Epithelial cell of esophagus (primary cell): ENCODE results near the gene TP63.

Source experiments
- DNase-seq: peaks from one replicate; pipeline ENCODE4 v3.0.0; 2010; ENCODE audit warnings: low read depth
- H3K4me3 ChIP-seq: 2 replicates; pipeline ENCODE4 v1.5.1; 2011; ENCODE audit warnings: mild to moderate bottlenecking, low read length, control low read depth
- CTCF ChIP-seq: IDR thresholded peaks from 2 replicates; pipeline ENCODE4 v1.5.1; 2011; ENCODE audit warnings: low read depth, mild to moderate bottlenecking, low read length, control low read depth, inconsistent platforms; ENCODE audit not compliant: insufficient read depth; ENCODE audit errors: missing control alignments

Gene TP63

DNA sequence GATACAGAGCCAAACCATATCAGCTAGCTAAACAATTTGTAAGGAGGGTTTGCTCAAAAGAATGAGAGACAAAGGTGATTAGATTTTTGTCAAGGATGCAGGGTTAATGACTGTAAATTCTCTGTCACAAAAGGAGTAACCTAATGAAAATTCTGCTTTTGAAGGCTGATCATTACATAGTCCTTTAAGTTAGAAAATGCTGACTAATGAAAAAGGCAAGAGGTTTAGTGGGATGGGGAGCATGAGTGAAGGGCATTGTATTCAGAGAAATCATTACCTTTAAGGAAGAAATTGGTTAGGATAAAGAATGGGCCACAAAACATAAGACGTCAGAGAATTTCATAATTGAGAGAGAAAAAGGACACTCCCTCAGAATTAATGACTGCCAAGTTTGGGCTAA, 97.7 kb downstream of the TP63 start:
- TF ChIP-seq CTCF: no peak
- DNase-seq: no peak
- no peak overlapping the region for H3K4me3 ChIP-seq

DNA sequence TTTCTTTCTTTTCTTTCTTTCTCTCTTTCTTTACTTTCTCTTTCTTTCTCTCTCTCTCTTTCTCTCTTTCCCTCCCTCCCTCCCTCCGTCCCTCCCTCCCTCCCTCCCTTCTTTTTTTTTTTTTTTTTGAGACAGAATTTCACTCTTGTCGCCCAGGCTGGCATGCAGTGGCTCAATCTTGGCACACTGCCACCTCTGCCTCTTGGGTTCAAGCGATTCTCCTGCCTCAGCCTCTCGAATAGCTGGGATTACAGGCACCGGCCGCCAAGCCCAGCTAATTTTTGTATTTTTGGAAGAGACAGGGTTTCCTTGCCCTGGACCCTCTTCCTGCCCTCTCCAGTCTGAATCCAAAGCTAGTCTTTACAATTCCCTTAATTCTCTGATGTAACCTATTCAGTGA, 102.9 kb downstream of the TP63 start:
- no peak overlapping the region for H3K4me3 ChIP-seq
- no peak for DNase-seq
- TF ChIP-seq CTCF: no peak

DNA sequence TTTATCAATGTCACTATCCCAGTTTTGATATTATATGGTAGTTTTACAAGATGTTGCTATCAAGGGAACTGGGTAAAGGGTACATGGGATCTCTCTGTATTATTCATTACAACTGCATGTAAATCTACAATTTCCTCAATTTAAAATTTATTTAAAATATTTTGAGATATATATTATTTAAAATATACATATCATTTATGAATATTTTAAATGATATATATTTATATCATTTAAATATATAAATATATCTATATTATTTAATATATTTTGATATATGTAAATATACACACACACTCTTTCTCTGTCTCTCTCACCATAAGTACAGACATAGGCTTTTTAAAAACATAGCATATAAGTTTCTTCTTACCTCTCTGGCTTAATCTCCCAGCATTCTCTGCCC, 104.7 kb downstream of the TP63 start:
- DNase-seq: no peak
- no peak overlapping the region for H3K4me3 ChIP-seq
- no peak for TF ChIP-seq CTCF

GRCh38 chr3:189737071-189737470, 105.9 kb downstream of the TP63 start:
- H3K4me3 ChIP-seq: no peak overlapping the region
- no peak for TF ChIP-seq CTCF
- no peak for DNase-seq

GRCh38 chr3:189737619-189738018, 106.4 kb downstream of the TP63 start:
- H3K4me3 ChIP-seq: no peak overlapping the region
- no peak for TF ChIP-seq CTCF
- DNase-seq: no peak

DNA sequence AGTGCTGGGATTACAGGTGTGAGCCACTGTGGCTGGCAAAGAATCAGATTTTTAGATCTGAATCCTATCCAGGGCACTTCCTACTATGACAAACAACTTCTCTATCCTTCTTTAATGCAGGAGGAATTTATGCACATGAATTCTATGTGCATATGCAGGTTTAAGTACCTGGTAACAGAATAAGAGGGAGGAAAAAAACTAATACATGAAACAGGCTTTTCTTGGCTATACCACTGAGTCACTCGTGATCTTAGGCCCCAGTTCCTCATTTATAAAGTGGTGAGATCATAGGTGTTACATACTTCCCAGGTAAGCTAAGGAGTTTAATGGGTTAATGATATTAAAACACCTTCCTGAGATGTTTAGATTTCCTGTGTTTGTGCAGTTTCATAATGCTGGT, 108.2 kb downstream of the TP63 start:
- H3K4me3 ChIP-seq: no peak overlapping the region
- peak; percentile 73 for DNase-seq
- TF ChIP-seq CTCF: no peak

GRCh38 chr3:189740156-189740555, 109.0 kb downstream of the TP63 start:
- TF ChIP-seq CTCF: no peak
- DNase-seq: no peak
- H3K4me3 ChIP-seq: no peak overlapping the region
